ENCODE results near the gene EIF2B4.

The EIF2B4 gene

GRCh38 chr2:27370026-27370815 is at the start of gene EIF2B4, which contains the start of gene SNX17:
Gene EIF2B4, minus strand, starts transcription at chr2:27370338. Its CDS starts 24 bp downstream, at chr2:27370314.
Gene SNX17, plus strand, starts transcription at chr2:27370616. Its CDS starts 128 bp downstream, at chr2:27370744.
- peak; percentile 98 to 99 for DNase-seq

DNA sequence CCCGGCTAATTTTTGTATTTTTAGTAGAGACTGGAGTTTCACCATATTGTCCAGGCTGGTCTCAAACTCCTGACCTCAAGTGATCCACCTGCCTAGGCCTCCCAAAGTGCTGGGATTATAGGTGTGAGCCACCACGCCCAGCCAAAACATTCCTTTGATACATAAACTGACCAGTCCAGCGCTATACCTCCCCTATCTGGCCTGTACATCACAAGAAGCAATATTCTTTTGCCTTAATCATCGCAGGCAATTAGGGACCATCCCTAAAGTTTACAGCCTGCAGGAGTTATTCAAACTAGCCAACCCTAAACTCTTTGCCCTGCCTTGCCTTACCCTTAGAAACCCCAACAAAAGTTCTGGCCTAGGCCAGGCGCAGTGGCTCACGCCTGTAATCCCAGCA is 46.0 kb upstream of the EIF2B4 start:
- no peak for DNase-seq

GRCh38 chr2:27412419-27413152 is 42.4 kb upstream of the EIF2B4 start:
- no peak for DNase-seq

GRCh38 chr2:27409321-27410073 is 39.4 kb upstream of the EIF2B4 start, which contains the start of gene PPM1G:
Gene PPM1G, minus strand, starts transcription at chr2:27409591. Its CDS starts 169 bp downstream, at chr2:27409422.
- DNase-seq: peak; percentile 96

DNA sequence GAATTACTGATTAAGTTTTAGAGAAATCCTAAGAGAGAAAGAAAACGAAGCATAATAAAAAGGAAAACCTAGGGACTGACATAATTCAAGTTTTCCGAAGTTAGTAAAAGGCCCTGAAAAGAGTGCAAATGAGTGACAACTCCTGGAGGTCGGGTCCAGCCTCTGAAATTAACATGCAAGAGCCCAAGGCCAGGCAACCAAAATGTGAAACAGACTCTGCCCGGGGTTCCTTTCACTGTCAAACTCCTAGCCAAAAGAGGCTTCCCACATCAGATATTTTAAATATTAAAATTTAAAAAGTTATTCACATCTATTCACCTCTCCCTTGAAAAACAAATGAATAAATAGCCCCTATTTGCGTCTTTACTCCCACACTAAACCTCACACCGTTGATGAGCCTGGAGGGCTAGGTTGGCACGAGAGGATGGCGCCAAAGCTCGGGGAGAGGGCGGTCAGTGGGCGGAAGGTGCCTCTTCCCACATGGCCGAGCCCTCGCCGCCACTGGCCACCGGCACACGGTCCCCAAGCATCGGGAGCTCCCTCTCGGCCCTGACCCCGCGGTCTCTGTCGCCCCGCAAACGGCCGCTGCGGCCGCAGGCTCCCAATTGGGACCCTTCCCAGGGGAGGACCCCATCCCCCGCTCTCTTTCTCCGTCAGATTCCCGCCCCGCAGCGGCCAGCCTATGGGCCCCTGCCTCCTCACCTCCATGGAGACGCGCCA is 38.6 kb upstream of the EIF2B4 start:
- peak in 1 of 2 donors; percentile 23 for DNase-seq

DNA sequence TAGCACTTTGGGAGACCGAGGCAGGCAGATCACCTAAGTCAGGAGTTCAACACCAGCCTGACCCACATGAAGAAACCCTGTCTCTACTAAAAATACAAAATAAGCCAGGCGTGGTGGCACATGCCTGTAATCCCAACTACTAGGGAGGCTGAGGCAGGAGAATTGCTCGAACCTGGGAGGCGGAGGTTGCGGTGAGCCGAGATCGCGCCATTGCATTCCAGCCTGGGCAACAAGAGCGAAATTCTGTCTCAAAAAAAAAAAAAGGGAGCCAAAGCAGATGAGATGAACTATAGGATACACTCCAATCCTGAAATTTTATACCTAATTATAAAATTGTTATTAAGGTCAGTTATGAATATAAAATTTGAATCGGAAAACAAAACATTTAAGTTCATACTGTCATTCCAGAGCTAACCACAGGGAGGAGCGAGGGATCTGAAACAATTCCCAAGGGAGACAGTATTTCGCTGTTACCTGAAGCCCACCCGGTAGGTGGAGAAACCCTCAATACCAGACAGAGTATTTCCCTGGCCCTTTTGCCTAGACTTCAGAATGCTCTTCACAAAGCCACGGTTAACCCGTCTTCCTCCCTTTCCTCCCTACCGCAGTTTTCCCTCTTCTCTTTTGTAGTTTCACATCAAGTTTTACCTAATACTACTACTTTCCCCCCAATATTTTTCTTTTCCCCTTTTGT is 37.8 kb upstream of the EIF2B4 start:
- no peak for DNase-seq

GRCh38 chr2:27400348-27401135 is 30.4 kb upstream of the EIF2B4 start:
- DNase-seq: no peak

DNA sequence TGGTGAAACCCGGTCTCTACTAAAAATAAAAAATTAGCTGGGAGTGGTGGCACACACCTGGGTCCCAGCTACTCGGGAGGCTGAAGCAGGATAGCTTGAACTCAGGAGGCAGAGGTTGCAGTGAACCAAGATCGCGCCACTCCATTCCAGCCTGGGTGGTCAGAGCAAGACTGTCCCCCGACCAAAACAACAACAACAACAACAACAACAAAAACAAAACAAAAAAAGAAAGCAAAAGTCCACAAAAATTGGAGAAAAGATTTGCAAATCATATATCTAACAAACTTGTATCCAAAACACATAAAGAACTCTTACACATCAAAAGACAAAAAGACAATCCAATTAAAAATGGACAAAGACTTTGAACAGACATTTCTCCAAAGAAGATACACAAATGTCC is 28.8 kb upstream of the EIF2B4 start:
- DNase-seq: no peak

- no peak for DNase-seq
Observed at GRCh38 chr2:27393225-27393624, 23.1 kb upstream of the EIF2B4 start.

DNA sequence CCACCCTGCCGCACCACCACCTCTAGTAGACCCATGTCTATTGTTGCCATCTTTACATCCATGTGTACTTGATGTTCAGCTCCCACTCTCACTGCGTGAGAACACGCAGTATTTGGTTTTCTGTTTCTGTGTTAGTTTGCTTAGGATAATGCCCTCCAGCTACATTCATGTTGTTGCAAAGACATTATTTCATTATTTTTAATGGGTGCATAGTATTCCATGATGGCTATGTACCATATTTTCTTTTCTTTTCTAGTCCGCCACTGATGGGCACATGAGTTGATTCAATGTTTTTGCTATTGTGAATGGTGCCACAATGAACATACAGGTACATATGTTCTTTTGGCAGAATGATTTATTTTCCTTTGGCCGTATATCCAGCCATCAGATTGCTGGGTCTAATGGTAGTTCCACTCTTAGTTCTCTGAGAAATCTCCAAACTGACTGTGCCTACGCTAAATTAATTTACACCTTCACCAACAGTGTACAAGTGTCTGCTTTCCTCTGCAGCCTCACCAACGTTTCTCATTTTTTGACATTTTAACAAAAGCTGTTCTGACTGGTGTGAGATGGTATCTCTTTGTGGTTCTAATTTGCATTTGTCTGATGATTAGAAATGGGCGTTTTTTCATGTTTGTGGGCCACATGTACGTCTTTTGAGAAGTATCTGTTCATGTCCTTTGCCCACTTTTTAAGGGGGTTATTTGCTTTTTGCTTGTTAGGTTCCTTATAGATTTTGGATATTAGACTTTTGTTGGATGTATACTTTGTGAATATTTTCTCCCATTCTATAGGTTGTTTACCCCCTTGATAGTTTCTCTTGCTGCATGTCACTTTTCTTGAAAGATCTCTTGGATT is 20.9 kb upstream of the EIF2B4 start:
- no peak for DNase-seq

DNA sequence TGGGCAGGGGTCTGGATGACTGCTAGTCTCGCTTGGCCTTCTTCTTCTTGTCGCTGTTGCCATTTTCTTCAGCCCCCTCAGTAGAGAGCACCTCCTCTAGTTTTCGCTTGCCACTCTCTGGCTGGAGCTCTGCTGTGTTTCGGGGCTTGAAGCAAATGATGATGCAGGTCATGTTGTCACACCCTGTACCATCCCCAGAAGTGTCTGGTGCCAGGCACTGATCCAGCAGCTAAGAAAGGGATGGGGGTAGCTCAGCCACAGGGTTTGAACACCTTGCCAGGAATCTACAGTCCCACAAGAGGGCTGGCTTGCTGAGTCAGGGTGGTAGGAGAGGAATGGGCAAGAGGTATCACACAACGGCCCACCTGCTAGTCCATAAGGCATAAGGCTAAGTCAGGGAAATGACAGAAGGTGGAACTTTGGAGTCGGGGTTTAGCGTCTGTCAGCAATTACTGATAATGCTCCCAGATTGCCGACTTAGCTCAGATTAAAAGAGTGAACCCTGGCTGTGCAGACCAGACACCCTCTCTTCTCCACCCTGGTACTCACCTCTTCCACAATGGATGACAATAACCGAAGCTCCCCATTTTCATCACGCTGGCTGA is 11.5 kb upstream of the EIF2B4 start:
- DNase-seq: no peak

GRCh38 chr2:27380626-27381545 is 10.7 kb upstream of the EIF2B4 start, which contains the start of gene ZNF513:
Gene ZNF513, minus strand, starts transcription at chr2:27380734. Its CDS starts 208 bp downstream, at chr2:27380526.
- peak; percentile 82 to 86 for DNase-seq

GRCh38 chr2:27379836-27380625 is 9.9 kb upstream of the EIF2B4 start:
- peak in 1 of 2 donors; percentile 38 for DNase-seq

DNA sequence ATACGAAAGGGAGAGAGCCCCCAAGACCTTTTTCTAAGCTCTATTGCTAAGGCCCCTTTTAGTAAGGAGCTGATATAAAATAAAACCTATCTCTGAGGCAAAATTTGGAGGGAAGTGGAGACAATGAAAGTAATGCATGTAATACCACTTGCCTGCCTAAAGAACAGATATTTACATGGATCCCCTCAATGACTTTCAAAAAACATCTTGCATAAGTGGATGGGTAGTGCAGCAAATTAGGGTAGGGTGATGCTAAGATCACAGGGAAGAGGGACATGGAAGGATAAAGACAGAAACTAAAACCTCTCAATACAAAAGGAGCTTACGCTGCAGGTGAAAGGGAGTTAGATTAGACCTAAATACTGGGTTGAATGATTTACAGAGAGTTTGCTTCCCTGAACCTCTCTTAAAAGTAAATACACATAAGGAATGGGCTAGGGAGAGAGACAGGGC is 9.3 kb upstream of the EIF2B4 start:
- no peak for DNase-seq

DNA sequence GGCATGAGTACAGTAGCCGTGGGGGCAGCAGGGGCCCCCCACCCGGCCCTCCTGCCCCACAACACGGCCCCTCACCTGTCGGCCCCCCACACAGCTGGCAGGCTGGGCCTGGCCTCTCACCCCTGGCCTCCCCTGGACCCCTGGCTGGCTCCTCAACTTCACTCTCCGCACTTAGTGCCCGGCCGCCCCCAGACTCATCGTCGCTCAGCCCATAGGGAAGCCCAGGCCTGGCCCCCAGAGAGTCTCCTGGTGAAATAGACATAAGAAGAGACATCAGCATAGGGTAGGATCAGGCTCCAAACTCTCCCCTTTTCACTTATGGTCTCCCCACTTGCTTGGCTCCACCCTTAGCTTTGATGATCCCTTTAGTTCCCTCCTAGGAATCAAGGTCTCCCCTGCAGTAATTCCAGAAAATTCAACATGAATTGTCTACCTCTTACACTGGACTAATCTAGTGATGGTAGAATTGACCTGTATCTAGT is 8.7 kb upstream of the EIF2B4 start:
- no peak for DNase-seq

- DNase-seq: no peak
Observed at GRCh38 chr2:27378096-27378808, 8.1 kb upstream of the EIF2B4 start.

Data from activated CD4-positive, alpha-beta T cell treated with anti-CD3 and anti-CD28 coated beads for 4 hours (primary cell).